Spleen (tissue), 11 donors: Measurements from ENCODE around the gene SELL. TPM values are rescaled to one million over a fixed set of nuclear protein-coding genes. Genes with fewer than 3 reads are reported as not detected.

Experiments
- DNase-seq: peaks from one replicate; pipeline ENCODE4 v3.0.0-alpha.2; 2020
- H3K27ac ChIP-seq, 8 donors: fragments of 200-600 bp; sonication (generic) in 7 of 8; 1 replicate in 4 of 8; 2 replicates in 4 of 8; pipeline versions ENCODE4 v1.5.0 to v1.8.0; 2016 to 2021; ENCODE audit warnings: inconsistent platforms in 4 of 8, mild to moderate bottlenecking in 4 of 8, moderate library complexity in 1 of 8
- H3K27me3 ChIP-seq, 7 donors: fragments of 200-600 bp; sonication (generic) in 6 of 7; replicated peaks in 1 of 7; 1 replicate in 4 of 7; 2 replicates in 3 of 7; pipeline versions ENCODE4 v1.5.0 to v1.8.0; 2016 to 2021; ENCODE audit warnings: inconsistent platforms in 3 of 7, mild to moderate bottlenecking in 1 of 7
- H3K36me3 ChIP-seq, 6 donors: fragments of 200-600 bp; sonication (generic) in 5 of 6; 1 replicate in 4 of 6; 2 replicates in 2 of 6; pipeline versions ENCODE4 v1.5.0 to v1.8.0; 2016 to 2021; ENCODE audit warnings: inconsistent platforms in 2 of 6
- H3K4me1 ChIP-seq, 6 donors: fragments of 200-600 bp; sonication (generic) in 5 of 6; 1 replicate in 3 of 6; 2 replicates in 3 of 6; pipeline versions ENCODE4 v1.5.0 to v1.8.0; 2016 to 2021; ENCODE audit warnings: inconsistent platforms in 3 of 6
- H3K4me3 ChIP-seq, 8 donors: fragments of 200-600 bp; sonication (generic) in 7 of 8; 1 replicate in 4 of 8; 2 replicates in 4 of 8; pipeline versions ENCODE4 v1.5.0 to v1.8.0; 2016 to 2021; ENCODE audit warnings: inconsistent platforms in 4 of 8, mild to moderate bottlenecking in 4 of 8, moderate library complexity in 2 of 8
- H3K9me3 ChIP-seq, 8 donors: fragments of 200-600 bp; sonication (generic) in 7 of 8; 1 replicate in 4 of 8; 2 replicates in 4 of 8; pipeline versions ENCODE4 v1.5.0 to v1.8.0; 2016 to 2021; ENCODE audit warnings: inconsistent platforms in 4 of 8
- CTCF ChIP-seq, 11 experiments: fragments of 200-600 bp in 7 of 11; fragments of 450-650 bp in 4 of 11; sonication (generic) in 4 of 11; IDR thresholded peaks in 8 of 11; conservative IDR thresholded peaks in 3 of 11; 1 replicate in 7 of 11; 2 replicates in 4 of 11; pipeline versions ENCODE4 v1.4.0 to v1.8.0; 2016 to 2021; ENCODE audit warnings: antibody characterized with exemption in 11 of 11, inconsistent platforms in 4 of 11, mild to moderate bottlenecking in 1 of 11
- POLR2A ChIP-seq, 3 donors: fragments of 450-650 bp; IDR thresholded peaks; one replicate each; pipeline ENCODE4 v1.5.1; 2017; ENCODE audit warnings: antibody characterized with exemption in 3 of 3, mild to moderate bottlenecking in 1 of 3
- POLR2AphosphoS5 ChIP-seq, 3 donors: sonication (generic); formaldehyde crosslinking; IDR thresholded peaks; one replicate each; pipeline ENCODE4 v1.5.1; 2017; ENCODE audit warnings: antibody characterized with exemption in 3 of 3
- WGBS, 5 donors: extraction: QIAGEN DNeasy Blood & Tissue Kit in 3 of 5; methylation state at CpG; one replicate each; pipeline versions ENCODE4 v1.1.5 to v1.1.7; 2013 to 2018; 5-methylcytosine and 5-hydroxymethylcytosine counted together
- intact Hi-C: fragments of 100-400 bp; cut with DNase I; formaldehyde crosslinking; loops from one replicate; pipeline ENCODE4 v1.15.0; 2023; ENCODE audit warnings: low total_unique reads
- polyA plus RNA-seq, 3 donors: library from polyadenylated mRNA; stranded (reverse); fragments of 200-250 nt; gene quantifications; one replicate each; pipeline ENCODE4 v1.2.1, GENCODE V29; 2013
- total RNA-seq, 7 donors: library from RNA; depleted of rRNA in 3 of 7; stranded (reverse); fragments of >200 nt in 3 of 7; fragmentation: NEBNext Ultra II Directional in 4 of 7; extraction: Animal tissue kit (Norgen Biotek cat#: 25700) in 4 of 7; gene quantifications; one replicate each; pipeline versions ENCODE4 v1.1.0 to v1.2.1, GENCODE V29; 2016 to 2021
- donor health status: healthy with polysubstance abuse.
- donor health status: DM: no; HTN: no; CAD: no; lungs with moderate emphysema.
- donor health status: DM: no; HTN: no; CAD: no.
- donor health status: Bipolar disorder and iron deficiency.
- donor health status: healthy.
- donor health status: DM: no; HTN: no; CAD: no.
- donor health status: DM: yes; HTN: yes; CAD: no.

Gene SELL
- total and polyA plus RNA-seq, 10 donors = 127 to 409 (median 165) TPM

DNA sequence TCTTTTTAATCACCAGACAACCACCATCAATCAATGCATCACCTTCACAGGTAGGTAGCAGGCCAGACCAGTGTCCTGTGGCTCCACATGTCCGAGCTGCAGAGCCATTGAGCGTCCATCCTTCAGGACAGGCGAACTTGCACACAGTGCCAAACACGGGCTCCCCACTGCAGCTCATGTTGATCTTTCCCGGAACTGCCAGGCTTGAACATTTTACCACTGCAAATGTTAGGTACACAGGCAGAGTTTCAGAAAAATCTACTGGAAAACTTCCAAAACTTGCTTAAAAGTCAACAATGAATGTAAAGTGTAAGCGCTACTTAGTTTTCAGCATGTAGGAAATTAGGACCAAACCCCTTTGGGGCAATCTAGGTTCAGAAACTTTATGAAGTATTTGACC lies 15.9 kb upstream of the SELL start:
- intact Hi-C loops = no loop called here
- Histone ChIP-seq H3K27me3 (peaks cover 0 to 4% (median 0%) of the 10 kb centered on the region in 7 donors), H3K27ac (no peak overlapping the region), H3K4me1 (no peaks in the 10 kb centered on the region), H3K4me3 (no peak overlapping the region), H3K9me3 (no peaks in the 10 kb centered on the region), H3K36me3 (no peaks in the 10 kb centered on the region)
- DNase-seq = no peak
- TF ChIP-seq CTCF (IDR thresholded peaks at IDR 0.05 in 8 of 11, conservative IDR thresholded peaks at IDR 0.05 in 3 of 11) (no peak), POLR2AphosphoS5 (IDR thresholded peaks at IDR 0.05) (no peak)
- 82 to 95% (median 93%) methylated on average over 6 of the region's 6 CpGs for WGBS, 5 donors

- Histone ChIP-seq H3K9me3 (no peaks in the 10 kb centered on the region), H3K36me3 (no peaks in the 10 kb centered on the region), H3K4me1 (no peaks in the 10 kb centered on the region), H3K27me3 (peaks cover 0 to 4% (median 0%) of the 10 kb centered on the region in 7 donors), H3K4me3 (no peak overlapping the region), H3K27ac (no peak overlapping the region)
- WGBS, 5 donors = 85 to 94% (median 91%) methylated on average over 3 of the region's 3 CpGs
- intact Hi-C loops = no loop called here
- no peak for DNase-seq
- TF ChIP-seq CTCF (IDR thresholded peaks at IDR 0.05 in 8 of 11, conservative IDR thresholded peaks at IDR 0.05 in 3 of 11) (no peak), POLR2AphosphoS5 (IDR thresholded peaks at IDR 0.05) (no peak), POLR2A (IDR thresholded peaks at IDR 0.05) (no peak)
Observed at GRCh38 chr1:169726851-169727250, 15.4 kb upstream of the SELL start.

- Histone ChIP-seq H3K36me3 (no peaks in the 10 kb centered on the region), H3K27me3 (peaks cover 0 to 4% (median 0%) of the 10 kb centered on the region in 7 donors), H3K4me1 (no peaks in the 10 kb centered on the region), H3K27ac (no peak overlapping the region), H3K9me3 (no peaks in the 10 kb centered on the region), H3K4me3 (no peak overlapping the region)
- no peak for DNase-seq
- TF ChIP-seq CTCF (IDR thresholded peaks at IDR 0.05 in 8 of 11, conservative IDR thresholded peaks at IDR 0.05 in 3 of 11) (no peak), POLR2A (IDR thresholded peaks at IDR 0.05) (no peak), POLR2AphosphoS5 (IDR thresholded peaks at IDR 0.05) (no peak)
- intact Hi-C loops = no loop called here
- 72 to 89% (median 80%) methylated on average over 3 of the region's 3 CpGs for WGBS, 5 donors
Observed at GRCh38 chr1:169725930-169726329, 14.5 kb upstream of the SELL start.

DNA sequence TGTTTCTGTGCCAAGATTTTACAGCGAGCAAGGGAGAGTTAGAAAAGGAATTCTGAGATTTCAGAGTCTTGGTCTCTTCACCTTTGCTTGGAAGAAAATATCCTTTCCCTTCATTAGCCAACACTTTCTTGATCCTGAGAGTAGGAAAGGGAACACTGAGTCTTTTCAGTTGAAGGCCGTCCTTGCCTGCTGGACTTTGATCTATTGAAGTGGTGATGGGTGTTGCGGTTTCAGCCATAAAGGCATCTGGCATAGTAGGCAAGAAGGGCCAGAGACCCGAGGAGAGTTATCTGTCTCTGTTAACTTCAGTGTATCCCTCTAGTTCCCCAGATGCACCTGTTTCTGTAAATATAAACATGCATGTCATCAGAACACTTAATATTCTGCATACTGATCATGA lies 12.7 kb upstream of the SELL start:
- no peak for DNase-seq
- Histone ChIP-seq H3K4me1 (no peaks in the 10 kb centered on the region), H3K36me3 (no peaks in the 10 kb centered on the region), H3K27me3 (peaks cover 0 to 4% (median 0%) of the 10 kb centered on the region in 7 donors), H3K4me3 (no peak overlapping the region), H3K9me3 (no peaks in the 10 kb centered on the region), H3K27ac (no peak overlapping the region)
- 67 to 78% (median 72%) methylated on average over 4 of the region's 4 CpGs for WGBS, 5 donors
- intact Hi-C loops = no loop called here
- no peak for TF ChIP-seq CTCF (IDR thresholded peaks at IDR 0.05 in 8 of 11, conservative IDR thresholded peaks at IDR 0.05 in 3 of 11)
- TF ChIP-seq POLR2AphosphoS5 (IDR thresholded peaks at IDR 0.05) = no peak
- no peak for TF ChIP-seq POLR2A (IDR thresholded peaks at IDR 0.05)
